DMS53 (cell line): ENCODE measurements around the gene MET.
"Not testable (repeated sequence)": the region's sequence is repeated elsewhere in the genome, so short reads cannot be mapped to it uniquely, and the experiment has no call there.

Experiments
- DNase-seq: peaks from one replicate; lab custom pipeline; 2025; lab: John Stamatoyannopoulos, UW

MET gene

GRCh38 chr7:116809636-116810266 lies 137.8 kb downstream of the MET start:
- peak; percentile 92 for DNase-seq

GRCh38 chr7:116810267-116811116 lies 138.5 kb downstream of the MET start:
- DNase-seq = peak; percentile 26

GRCh38 chr7:116811768-116812167 lies 139.8 kb downstream of the MET start:
- no peak for DNase-seq

- no peak for DNase-seq
Observed at GRCh38 chr7:116812860-116813259, 140.9 kb downstream of the MET start.

GRCh38 chr7:116813371-116813770 lies 141.4 kb downstream of the MET start:
- DNase-seq = not testable (repeated sequence)

GRCh38 chr7:116815041-116815440 lies 143.0 kb downstream of the MET start:
- no peak for DNase-seq

GRCh38 chr7:116820149-116820548 lies 148.2 kb downstream of the MET start:
- no peak for DNase-seq

- not testable (repeated sequence) for DNase-seq
Observed at GRCh38 chr7:116821647-116822046, 149.7 kb downstream of the MET start.

- DNase-seq = no peak
Observed at GRCh38 chr7:116824449-116824848, 152.5 kb downstream of the MET start.

GRCh38 chr7:116828281-116828680 lies 156.3 kb downstream of the MET start:
- peak; percentile 9 for DNase-seq

- DNase-seq = no peak
Observed at GRCh38 chr7:116829041-116829440, 157.0 kb downstream of the MET start.

- DNase-seq = no peak
Observed at GRCh38 chr7:116829493-116829892, 157.5 kb downstream of the MET start.

- DNase-seq = no peak
Observed at GRCh38 chr7:116832692-116833091, 160.7 kb downstream of the MET start.

- no peak for DNase-seq
Observed at GRCh38 chr7:116834815-116835504, 163.0 kb downstream of the MET start.

- DNase-seq = no peak
Observed at GRCh38 chr7:116836048-116836447, 164.1 kb downstream of the MET start.

GRCh38 chr7:116836911-116837310 lies 164.9 kb downstream of the MET start:
- peak; percentile 14 for DNase-seq

- DNase-seq = no peak
Observed at GRCh38 chr7:116837586-116837985, 165.6 kb downstream of the MET start.

GRCh38 chr7:116840256-116840655 lies 168.3 kb downstream of the MET start:
- DNase-seq = no peak

GRCh38 chr7:116842371-116842770 lies 170.4 kb downstream of the MET start:
- no peak for DNase-seq

- no peak for DNase-seq
Observed at GRCh38 chr7:116843378-116843777, 171.4 kb downstream of the MET start.
